IMR-90 (cell line): ENCODE measurements around the gene ADARB2.

ENCODE experiments used
- BHLHE40 ChIP-seq: fragments of 150-350 bp; IDR thresholded peaks from 2 replicates; pipeline ENCODE4 v1.6.1; 2016; ENCODE audit warnings: mild to moderate bottlenecking, low read depth, low read length
- CTCF ChIP-seq: conservative IDR thresholded peaks from 2 replicates; pipeline ENCODE4 v1.5.1; 2012; ENCODE audit warnings: mild to moderate bottlenecking, low read depth, low read length, improper control_type of control experiment
- ELK1 ChIP-seq: fragments of 150-350 bp; IDR thresholded peaks from 2 replicates; pipeline ENCODE4 v1.6.1; 2016; ENCODE audit warnings: low read depth, mild to moderate bottlenecking, low read length, moderate library complexity, borderline replicate concordance
- POLR2A ChIP-seq: IDR thresholded peaks from 2 replicates; pipeline ENCODE4 v1.6.1; 2012; ENCODE audit warnings: mild to moderate bottlenecking, low read depth, low read length

- TF ChIP-seq CTCF (no peak), BHLHE40 (no peak), POLR2A (no peak), ELK1 (no peak)
These were observed 543.8 kb downstream of the ADARB2 start for GRCh38 chr10:1193561-1193960.
